Transverse colon (tissue), 3 donors: Measurements from ENCODE around the gene WWOX.

Source experiments
- CTCF ChIP-seq, 5 experiments: fragments of 200-600 bp in 3 of 5; fragments of 450-650 bp in 2 of 5; sonication (generic) in 3 of 5; IDR thresholded peaks; 1 replicate in 2 of 5; 2 replicates in 3 of 5; pipeline ENCODE4 v1.5.1; 2016 to 2017; ENCODE audit warnings: antibody characterized with exemption in 5 of 5, inconsistent platforms in 3 of 5, mild to moderate bottlenecking in 2 of 5, moderate library complexity in 1 of 5
- POLR2A ChIP-seq: fragments of 450-650 bp; IDR thresholded peaks from one replicate; pipeline ENCODE4 v1.6.1; 2016; ENCODE audit warnings: antibody characterized with exemption, mild to moderate bottlenecking, moderate library complexity

GRCh38 chr16:78098595-78099270, 721 bp upstream of the WWOX start:
- TF ChIP-seq POLR2A (no peak), CTCF (IDR thresholded peaks at IDR 0.05) (no peak)
